GM19238 (cell line): Measurements from ENCODE around the gene SAG.
"Not testable (repeated sequence)": the region's sequence is repeated elsewhere in the genome, so short reads cannot be mapped to it uniquely, and the experiment has no call there.

ENCODE experiments used
- DNase-seq: peaks from one replicate; pipeline ENCODE4 v3.0.0; 2011; ENCODE audit warnings: low spot score; ENCODE audit not compliant: insufficient read length

Gene SAG

GRCh38 chr2:233354500-233354924, 46.9 kb downstream of the SAG start:
- DNase-seq = no peak

GRCh38 chr2:233354971-233355574, 47.5 kb downstream of the SAG start:
- no peak for DNase-seq

GRCh38 chr2:233355916-233356315, 48.3 kb downstream of the SAG start:
- DNase-seq = no peak

DNA sequence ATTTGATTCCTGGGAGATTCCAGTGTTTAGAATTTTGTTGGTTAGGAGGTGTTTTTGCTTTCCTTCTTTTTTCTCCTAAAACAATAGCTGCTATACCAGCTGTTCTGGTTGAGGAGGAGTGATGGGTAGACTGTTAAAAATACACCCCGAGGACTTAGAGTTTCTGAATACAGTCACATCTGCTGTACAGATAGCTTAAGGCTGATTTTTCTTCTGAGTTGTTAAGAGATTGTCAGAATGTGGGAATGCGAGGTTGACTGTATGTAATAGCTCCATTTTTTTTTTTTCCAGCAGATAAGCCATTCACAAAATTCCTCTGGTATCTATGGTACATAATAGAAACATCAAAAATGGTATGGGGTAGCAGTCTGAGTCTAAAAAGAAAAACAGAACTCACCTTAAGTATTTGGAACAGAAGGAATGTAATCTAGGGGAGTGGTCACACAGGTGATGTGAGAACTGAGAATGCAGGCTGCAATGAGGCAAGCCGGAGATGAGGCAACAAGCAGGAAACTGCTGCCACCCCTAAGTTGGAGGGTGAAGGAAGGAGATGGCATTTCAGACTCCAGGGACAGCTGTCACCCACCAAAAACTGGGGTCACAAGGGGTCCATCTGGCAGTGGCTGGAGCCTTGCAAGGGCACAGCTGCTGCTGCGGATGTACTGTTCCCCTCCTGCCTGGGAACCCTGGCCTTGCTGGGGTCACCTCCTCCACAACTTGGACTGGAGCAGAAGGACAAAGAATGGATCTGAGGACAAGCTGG, 49.1 kb downstream of the SAG start:
- no peak for DNase-seq

DNA sequence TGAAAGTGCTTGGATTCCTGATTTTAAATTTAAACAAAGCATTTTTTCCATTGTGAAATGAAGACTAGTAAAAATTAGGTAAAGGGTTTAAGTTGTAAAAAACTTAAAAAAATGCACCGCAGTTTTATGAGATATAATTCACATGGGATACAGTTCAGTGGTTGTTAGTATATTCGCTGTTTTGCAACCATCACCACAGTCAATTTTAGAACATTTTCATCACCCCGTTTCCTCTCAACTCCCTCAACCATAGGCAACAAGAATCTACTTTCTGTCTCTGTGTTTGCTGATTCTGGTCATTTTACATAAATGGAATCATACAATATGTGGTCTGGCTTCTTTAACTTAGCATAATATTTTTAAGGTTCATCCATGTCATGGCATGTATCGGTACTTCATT, 50.7 kb downstream of the SAG start:
- DNase-seq = no peak

GRCh38 chr2:233358947-233359346, 51.3 kb downstream of the SAG start:
- DNase-seq = no peak

DNA sequence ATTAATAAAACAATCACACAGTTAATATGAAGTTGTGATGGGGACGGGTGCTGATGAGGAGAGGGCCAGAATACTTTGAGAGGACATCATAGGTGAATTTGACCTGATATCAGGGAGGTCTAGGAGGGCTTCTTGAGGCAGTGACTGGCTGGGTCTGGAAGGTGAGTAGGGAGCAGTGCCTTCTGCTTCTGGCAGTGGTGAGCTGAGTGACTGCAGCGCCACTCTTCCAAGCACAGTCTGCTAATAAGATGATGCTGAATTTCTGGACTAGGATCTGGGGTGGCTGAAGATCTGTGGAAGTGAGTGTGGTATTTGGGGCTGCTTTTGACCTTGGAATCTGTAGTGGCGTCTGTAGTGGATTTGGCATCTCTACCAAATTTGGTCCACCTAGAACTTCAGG, 52.2 kb downstream of the SAG start:
- no peak for DNase-seq

- DNase-seq = no peak
Measured at GRCh38 chr2:233360771-233361176, 53.2 kb downstream of the SAG start.

DNA sequence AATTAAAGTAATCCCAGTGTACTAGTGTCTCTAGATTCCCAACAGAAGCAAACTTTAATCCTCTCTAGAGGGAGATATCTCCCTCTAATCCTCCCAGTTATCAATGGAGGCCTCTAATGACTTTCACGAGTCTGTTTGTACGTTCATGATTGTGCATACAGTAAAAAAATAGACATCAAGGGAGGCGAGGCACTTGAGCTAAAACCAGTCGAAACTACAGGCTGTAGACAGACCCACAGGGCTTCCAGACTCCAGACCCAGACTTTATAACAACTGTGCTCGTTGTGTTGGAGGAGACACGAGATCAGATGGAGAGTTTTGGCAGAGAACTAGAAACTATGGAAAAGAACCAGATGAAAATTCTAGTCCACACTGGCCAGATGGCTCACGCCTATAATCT, 53.7 kb downstream of the SAG start:
- no peak for DNase-seq

GRCh38 chr2:233362742-233363141, 55.1 kb downstream of the SAG start:
- no peak for DNase-seq

GRCh38 chr2:233363744-233364235, 56.2 kb downstream of the SAG start:
- DNase-seq = no peak

DNA sequence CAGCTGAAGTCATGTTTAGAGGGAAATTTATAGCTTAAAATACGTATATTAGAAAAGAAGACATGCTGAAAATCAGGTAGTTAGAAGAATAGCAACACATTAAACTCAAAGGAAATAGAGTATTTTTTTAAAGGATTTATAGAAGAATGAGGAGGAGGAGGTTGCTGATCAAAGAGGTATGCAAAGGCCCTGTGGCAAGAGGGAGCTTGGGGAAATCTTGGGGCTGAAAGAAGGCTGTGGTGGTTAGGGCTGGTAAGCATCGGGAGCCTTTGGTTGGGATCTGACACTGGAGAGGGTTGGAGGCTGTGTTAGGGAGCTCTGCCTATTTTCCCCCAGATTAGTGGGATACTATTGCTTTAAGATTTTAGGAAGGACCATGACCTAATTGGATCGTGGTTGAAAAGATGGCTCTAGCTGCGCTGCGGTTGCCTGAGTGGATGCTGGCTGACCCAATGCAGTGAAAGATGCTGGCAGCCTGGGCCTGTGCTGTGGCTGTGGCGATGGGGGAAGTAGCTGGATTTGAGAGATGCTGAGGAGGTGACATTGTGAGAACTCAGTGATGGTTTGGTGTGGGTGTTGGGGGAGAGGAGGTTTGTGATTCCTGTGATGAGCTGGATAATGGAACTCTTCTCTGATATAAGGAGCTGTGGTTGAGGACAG, 58.4 kb downstream of the SAG start:
- no peak for DNase-seq

DNA sequence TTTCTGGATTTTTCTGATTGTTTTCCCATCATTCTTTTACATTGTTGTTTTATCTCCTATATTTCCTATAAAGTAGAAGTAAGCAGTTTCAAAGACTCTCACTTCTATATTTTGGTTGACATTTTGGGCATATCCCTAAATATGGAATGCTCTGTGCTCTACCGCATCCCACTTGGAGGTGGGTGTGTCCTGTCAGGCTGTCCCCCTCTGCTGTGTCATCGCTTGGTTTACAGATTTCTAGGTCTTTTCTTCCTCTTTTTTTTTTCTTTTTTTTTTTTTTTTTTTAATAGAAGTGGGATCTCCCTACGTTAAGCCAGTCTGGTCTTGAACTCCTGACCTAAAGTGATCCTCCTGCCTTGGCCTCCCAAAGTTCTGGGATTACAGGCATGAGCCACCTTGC, 60.0 kb downstream of the SAG start:
- no peak for DNase-seq

- no peak for DNase-seq
Measured at GRCh38 chr2:233368756-233369155, 61.1 kb downstream of the SAG start.

- no peak for DNase-seq
Measured at GRCh38 chr2:233369462-233369861, 61.8 kb downstream of the SAG start.

DNA sequence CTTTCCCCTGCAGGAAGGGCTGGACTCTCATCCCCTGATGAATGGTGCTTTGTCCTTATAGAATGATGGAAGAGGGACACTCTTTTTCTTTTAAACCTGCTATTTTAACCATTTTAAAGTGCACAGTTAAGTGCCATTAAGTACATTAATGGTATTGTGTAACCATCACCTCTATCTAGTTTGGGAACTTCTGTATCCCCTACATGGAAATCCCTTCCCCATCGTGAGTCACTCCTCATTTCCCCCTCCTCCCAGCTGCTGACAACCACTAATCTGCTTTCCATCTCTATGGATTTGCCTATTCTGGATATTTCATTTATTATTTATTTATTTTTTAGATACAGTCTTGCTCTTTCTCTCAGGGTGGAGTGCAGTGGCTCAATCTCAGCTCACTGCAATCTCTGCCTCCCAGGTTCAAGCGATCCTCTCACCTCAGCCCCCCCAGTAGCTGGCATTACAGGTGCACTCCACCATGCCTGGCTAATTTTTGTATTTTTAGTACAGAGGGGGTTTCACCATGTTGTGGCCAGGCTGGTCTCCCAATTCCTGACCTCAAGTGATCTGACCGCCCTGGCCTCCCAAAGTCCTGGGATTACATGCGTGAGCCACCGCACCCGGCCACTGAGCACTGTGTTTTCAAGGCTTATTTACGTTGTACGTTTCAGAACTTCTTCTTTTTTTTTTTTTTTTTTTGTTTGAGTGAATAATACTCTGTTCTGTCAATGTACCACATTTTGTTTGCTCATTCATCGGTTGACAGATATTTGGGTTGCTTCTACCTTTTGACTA, 62.5 kb downstream of the SAG start:
- DNase-seq = no peak

GRCh38 chr2:233371641-233372040, 64.0 kb downstream of the SAG start:
- no peak for DNase-seq

DNA sequence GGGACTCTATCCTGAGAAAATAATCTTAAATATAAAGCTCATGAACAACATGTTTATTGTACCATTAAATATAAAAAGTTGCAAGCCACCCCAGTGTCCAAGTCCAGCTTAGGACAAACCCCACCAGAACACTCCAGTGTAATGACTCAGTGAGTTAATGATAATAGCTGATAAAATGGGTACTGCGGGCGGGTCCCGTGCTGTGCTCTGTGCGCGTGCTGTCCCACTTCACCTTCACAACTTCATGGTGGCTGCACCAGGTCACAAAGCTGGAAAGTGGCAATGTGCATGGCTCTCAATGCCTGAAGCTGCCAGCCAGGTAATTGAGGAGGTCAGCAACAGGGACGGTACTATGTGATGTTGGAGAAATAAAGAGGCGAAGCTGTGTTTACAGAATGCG, 65.2 kb downstream of the SAG start:
- no peak for DNase-seq

GRCh38 chr2:233373316-233373715, 65.7 kb downstream of the SAG start:
- DNase-seq = no peak

DNA sequence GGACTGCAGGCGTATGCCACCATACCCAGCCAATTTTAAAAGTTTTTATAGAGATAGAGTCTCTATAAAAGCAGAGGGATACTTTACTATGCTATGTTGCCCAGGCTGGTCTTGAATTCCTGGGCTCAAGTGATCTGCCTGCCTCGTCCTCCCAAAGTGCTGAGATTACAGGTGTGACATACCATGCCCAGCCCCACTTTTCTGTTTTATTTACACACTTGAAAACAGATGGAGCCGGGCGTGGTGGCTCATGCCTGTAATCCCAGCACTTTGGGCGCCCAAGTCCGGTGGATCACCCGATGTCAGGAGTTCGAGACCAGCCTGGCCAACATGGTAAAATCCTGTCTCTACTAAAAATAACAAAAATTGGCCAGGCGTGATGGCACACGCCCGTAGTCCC, 67.2 kb downstream of the SAG start:
- DNase-seq = not testable (repeated sequence)

- no peak for DNase-seq
Measured at GRCh38 chr2:233375490-233376314, 68.1 kb downstream of the SAG start.
